Stimulated activated CD4-positive, alpha-beta T cell treated with anti-CD3 and anti-CD28 coated beads, Interleukin-4, amount 100 ng/mL, for 48 hours (primary cell): ENCODE results near the gene CD28.
"Not testable (repeated sequence)": the region's sequence is repeated elsewhere in the genome, so short reads cannot be mapped to it uniquely, and the experiment has no call there.

Experiments
- DNase-seq, 2 donors: peaks; one replicate each; pipeline ENCODE4 v3.0.0-alpha.2; 2020; ENCODE audit warnings: low read depth in 2 of 2

CD28 gene

GRCh38 chr2:203784710-203785270 is 78.4 kb downstream of the CD28 start:
- not testable (repeated sequence) for DNase-seq

- not testable (repeated sequence) for DNase-seq
Observed at GRCh38 chr2:203785391-203786110, 79.1 kb downstream of the CD28 start.

GRCh38 chr2:203786549-203787351 is 80.3 kb downstream of the CD28 start:
- DNase-seq, result no peak

- no peak for DNase-seq
Observed at GRCh38 chr2:203787979-203788378, 81.5 kb downstream of the CD28 start.
